Left kidney (tissue), 2 donors: ENCODE measurements around the gene ANK3. TPM values are rescaled to one million over a fixed set of nuclear protein-coding genes. Genes with fewer than 3 reads are reported as not detected.

Source experiments
- DNase-seq: peaks from one replicate; pipeline ENCODE4 v3.0.0-alpha.2; 2013
- polyA plus RNA-seq: library from polyadenylated mRNA; unstranded; fragments of 120-200 nt; gene quantifications from one replicate; pipeline ENCODE4 v1.2.1, GENCODE V29; 2013; ENCODE audit not compliant: insufficient read length

The ANK3 gene
- polyA plus RNA-seq, 1 donor: 172 TPM

GRCh38 chr10:60348982-60349381 is 40.7 kb downstream of the ANK3 start:
- DNase-seq: no peak

- DNase-seq: no peak
Measured at GRCh38 chr10:60347270-60347669, 42.4 kb downstream of the ANK3 start.

GRCh38 chr10:60346661-60347060 is 43.0 kb downstream of the ANK3 start:
- no peak for DNase-seq

- DNase-seq: no peak
Measured at GRCh38 chr10:60343254-60343653, 46.4 kb downstream of the ANK3 start.

- DNase-seq: no peak
Measured at GRCh38 chr10:60341969-60342368, 47.7 kb downstream of the ANK3 start.

GRCh38 chr10:60340973-60341372 is 48.7 kb downstream of the ANK3 start:
- no peak for DNase-seq

- DNase-seq: no peak
Measured at GRCh38 chr10:60339757-60340156, 49.9 kb downstream of the ANK3 start.

- no peak for DNase-seq
Measured at GRCh38 chr10:60338786-60339185, 50.9 kb downstream of the ANK3 start.

- DNase-seq: no peak
Measured at GRCh38 chr10:60338002-60338564, 51.6 kb downstream of the ANK3 start.

- DNase-seq: no peak
Measured at GRCh38 chr10:60336901-60337630, 52.6 kb downstream of the ANK3 start.

GRCh38 chr10:60335708-60336107 is 54.0 kb downstream of the ANK3 start:
- no peak for DNase-seq

- DNase-seq: no peak
Measured at GRCh38 chr10:60334991-60335390, 54.7 kb downstream of the ANK3 start.

- DNase-seq: no peak
Measured at GRCh38 chr10:60332371-60332770, 57.3 kb downstream of the ANK3 start.

GRCh38 chr10:60331886-60332285 is 57.8 kb downstream of the ANK3 start:
- no peak for DNase-seq

GRCh38 chr10:60323162-60323561 is 66.5 kb downstream of the ANK3 start:
- DNase-seq: no peak

- DNase-seq: no peak
Measured at GRCh38 chr10:60320666-60321065, 69.0 kb downstream of the ANK3 start.

- DNase-seq: no peak
Measured at GRCh38 chr10:60316029-60316428, 73.6 kb downstream of the ANK3 start.

- no peak for DNase-seq
Measured at GRCh38 chr10:60315311-60315710, 74.4 kb downstream of the ANK3 start.

GRCh38 chr10:60314069-60314940 is 75.4 kb downstream of the ANK3 start:
- DNase-seq: no peak

- no peak for DNase-seq
Measured at GRCh38 chr10:60313589-60313952, 76.1 kb downstream of the ANK3 start.

- DNase-seq: no peak
Measured at GRCh38 chr10:60312818-60313588, 76.7 kb downstream of the ANK3 start.

- no peak for DNase-seq
Measured at GRCh38 chr10:60311821-60312220, 77.9 kb downstream of the ANK3 start.
